Right atrium auricular region (tissue), 2 donors: ENCODE results near the gene COMTD1. TPM values are rescaled to one million over a fixed set of nuclear protein-coding genes. Genes with fewer than 3 reads are reported as not detected.
A peak's percentile ranks its signal among the peaks of the same experiment; 100 is the strongest.
"Not testable (repeated sequence)": the region's sequence is repeated elsewhere in the genome, so short reads cannot be mapped to it uniquely, and the experiment has no call there.

ENCODE experiments used
- DNase-seq: peaks from one replicate; pipeline ENCODE4 v3.0.0-alpha.2; 2019; ENCODE audit warnings: low spot score
- H3K27ac ChIP-seq, 2 donors: fragments of 200-600 bp; sonication (generic); 1 replicate in 1 of 2; 2 replicates in 1 of 2; pipeline ENCODE4 v1.5.1; 2016 to 2019
- H3K27me3 ChIP-seq, 2 donors: fragments of 200-600 bp; sonication (generic); one replicate each; pipeline versions ENCODE4 v1.5.1 to v1.6.0; 2017 to 2019
- H3K36me3 ChIP-seq: fragments of 200-600 bp; sonication (generic); one replicate; pipeline ENCODE4 v1.5.1; 2016
- H3K4me1 ChIP-seq, 2 donors: fragments of 200-600 bp; sonication (generic); one replicate each; pipeline versions ENCODE4 v1.5.1 to v1.6.0; 2017 to 2019
- H3K4me3 ChIP-seq, 2 donors: fragments of 200-600 bp; sonication (generic); 1 replicate in 1 of 2; 2 replicates in 1 of 2; pipeline ENCODE4 v1.5.1; 2017 to 2019; ENCODE audit warnings: mild to moderate bottlenecking in 1 of 2, moderate library complexity in 1 of 2
- H3K9me3 ChIP-seq, 2 donors: fragments of 200-600 bp; sonication (generic); one replicate each; pipeline ENCODE4 v1.5.1; 2019
- total RNA-seq, 2 donors: library from RNA; depleted of rRNA; stranded (reverse); fragments of >200 nt; gene quantifications; one replicate each; pipeline ENCODE4 v1.1.0, GENCODE V29; 2016
- TF ChIP-seq, protein P1 (sequence below), 2 donors: fragments of 200-600 bp; sonication (generic); IDR thresholded peaks; one replicate each; pipeline ENCODE4 v1.5.1; 2019; ENCODE audit warnings: antibody characterized with exemption in 2 of 2

The COMTD1 gene
- total RNA-seq, 2 donors from 2014 or later, result 44.1 to 52.4 TPM

DNA sequence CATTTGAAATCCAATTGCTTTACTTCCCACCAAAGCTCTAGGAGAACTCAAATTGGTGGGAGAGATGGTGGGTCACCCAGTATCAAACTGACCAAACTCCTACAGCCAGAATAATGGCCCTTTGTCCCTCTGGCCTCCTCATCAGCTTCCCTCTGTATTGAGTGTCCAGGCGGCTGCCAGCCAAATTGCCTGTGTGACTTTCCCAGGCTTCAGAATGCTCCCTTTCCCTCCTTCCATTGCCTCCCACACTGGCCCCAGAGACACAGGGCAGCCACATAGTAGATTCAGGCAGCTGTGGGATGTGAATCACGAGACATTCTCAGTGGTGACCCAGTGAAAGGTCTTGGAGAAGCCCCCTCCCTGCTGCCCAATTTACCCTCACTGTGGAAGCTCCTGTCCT, 37.9 kb downstream of the COMTD1 start:
- TF ChIP-seq, protein P1, sequence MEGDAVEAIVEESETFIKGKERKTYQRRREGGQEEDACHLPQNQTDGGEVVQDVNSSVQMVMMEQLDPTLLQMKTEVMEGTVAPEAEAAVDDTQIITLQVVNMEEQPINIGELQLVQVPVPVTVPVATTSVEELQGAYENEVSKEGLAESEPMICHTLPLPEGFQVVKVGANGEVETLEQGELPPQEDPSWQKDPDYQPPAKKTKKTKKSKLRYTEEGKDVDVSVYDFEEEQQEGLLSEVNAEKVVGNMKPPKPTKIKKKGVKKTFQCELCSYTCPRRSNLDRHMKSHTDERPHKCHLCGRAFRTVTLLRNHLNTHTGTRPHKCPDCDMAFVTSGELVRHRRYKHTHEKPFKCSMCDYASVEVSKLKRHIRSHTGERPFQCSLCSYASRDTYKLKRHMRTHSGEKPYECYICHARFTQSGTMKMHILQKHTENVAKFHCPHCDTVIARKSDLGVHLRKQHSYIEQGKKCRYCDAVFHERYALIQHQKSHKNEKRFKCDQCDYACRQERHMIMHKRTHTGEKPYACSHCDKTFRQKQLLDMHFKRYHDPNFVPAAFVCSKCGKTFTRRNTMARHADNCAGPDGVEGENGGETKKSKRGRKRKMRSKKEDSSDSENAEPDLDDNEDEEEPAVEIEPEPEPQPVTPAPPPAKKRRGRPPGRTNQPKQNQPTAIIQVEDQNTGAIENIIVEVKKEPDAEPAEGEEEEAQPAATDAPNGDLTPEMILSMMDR (IDR thresholded peaks at IDR 0.05), result no peak
- peak; percentile 36 for DNase-seq
- peaks cover 0 to 11% of the 10 kb centered on the region in 2 donors for H3K4me1 ChIP-seq
- no peak overlapping the region for H3K4me3 ChIP-seq
- no peaks in the 10 kb centered on the region for H3K9me3 ChIP-seq
- H3K27ac ChIP-seq, result no peak overlapping the region
- no peaks in the 10 kb centered on the region for H3K27me3 ChIP-seq
- H3K36me3 ChIP-seq, result no peaks in the 10 kb centered on the region

DNA sequence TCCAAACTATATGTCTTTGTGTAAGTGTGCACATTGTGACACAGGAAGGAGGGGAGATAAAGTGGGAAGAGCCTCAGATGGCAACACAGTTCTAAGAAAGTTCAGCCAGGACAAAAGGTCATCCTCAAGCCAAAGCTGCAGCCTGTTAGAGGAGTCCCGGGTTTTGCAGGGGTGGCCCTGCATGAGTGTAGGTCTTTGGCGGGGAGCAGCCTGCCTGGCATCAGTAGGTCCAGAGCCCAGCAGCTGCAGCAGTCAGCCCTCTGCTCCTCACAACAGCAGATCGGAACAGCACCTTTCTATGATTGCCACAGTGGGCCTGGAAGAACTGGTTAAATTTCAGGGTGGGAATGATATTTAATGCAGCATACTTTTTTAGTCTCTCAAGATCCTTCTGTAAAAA, 38.7 kb downstream of the COMTD1 start:
- TF ChIP-seq, protein P1 (IDR thresholded peaks at IDR 0.05), result no peak
- Histone ChIP-seq H3K27me3 (no peaks in the 10 kb centered on the region), H3K36me3 (no peaks in the 10 kb centered on the region), H3K4me3 (no peak overlapping the region), H3K9me3 (no peaks in the 10 kb centered on the region), H3K4me1 (peaks cover 0 to 11% of the 10 kb centered on the region in 2 donors), H3K27ac (no peak overlapping the region)
- DNase-seq, result peak; percentile 40

DNA sequence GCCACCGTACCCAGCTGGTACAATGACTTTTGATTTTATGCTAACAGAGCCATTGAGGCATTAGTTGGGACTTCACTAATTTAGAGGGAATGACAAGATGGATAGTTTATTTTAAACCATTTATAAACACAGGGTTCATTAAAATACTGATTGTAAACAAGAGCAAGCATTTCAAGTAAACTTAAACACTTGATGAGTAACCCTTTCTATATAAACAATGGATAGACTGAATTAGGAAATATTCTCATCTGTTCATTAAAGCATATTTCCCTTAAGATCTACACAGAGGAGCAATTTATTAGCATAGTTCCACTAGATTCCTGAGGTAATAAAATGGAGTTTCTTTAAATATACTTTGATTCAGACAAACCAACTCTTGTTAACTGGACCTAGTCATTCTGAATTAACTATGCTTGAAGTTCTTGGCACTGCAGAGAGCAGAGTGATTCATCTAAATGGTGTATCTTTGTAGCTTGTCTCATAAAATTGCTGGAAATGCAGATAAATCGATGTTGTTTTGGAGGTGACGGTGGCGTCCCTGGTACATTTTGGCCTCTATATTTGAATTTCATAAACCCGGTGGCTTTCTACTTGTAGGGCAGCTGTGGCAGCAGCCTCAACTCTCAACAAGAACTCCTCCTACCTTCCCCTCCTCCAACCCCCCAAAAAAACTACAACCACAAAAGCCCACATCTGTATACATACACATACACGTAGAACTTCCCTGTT, 40.6 kb downstream of the COMTD1 start:
- H3K9me3 ChIP-seq, result no peaks in the 10 kb centered on the region
- no peak overlapping the region for H3K27ac ChIP-seq
- no peaks in the 10 kb centered on the region for H3K36me3 ChIP-seq
- no peak overlapping the region for H3K4me3 ChIP-seq
- H3K27me3 ChIP-seq, result no peaks in the 10 kb centered on the region
- peaks cover 0 to 15% of the 10 kb centered on the region in 2 donors for H3K4me1 ChIP-seq
- DNase-seq, result no peak
- TF ChIP-seq, protein P1 (IDR thresholded peaks at IDR 0.05), result no peak

DNA sequence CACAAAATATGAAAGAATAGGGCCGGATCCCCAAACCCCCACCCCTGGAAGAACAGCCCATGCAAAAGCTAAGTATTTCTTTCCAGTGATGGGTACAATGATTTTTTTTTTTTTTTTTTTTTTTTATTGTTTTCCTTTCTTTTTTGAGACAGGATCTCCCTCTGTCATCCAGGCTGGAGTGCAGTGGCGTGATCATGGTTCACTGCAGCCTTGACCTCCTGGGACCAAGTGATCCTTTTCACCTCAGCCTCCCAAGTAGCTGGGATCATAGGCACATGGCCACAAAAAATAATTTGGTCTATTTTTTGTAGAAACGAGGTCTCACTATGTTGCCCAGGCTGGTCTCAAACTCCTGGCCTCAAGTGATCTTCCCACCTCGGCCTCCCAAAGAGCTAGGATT, 41.1 kb downstream of the COMTD1 start:
- not testable (repeated sequence) for H3K36me3 ChIP-seq, H3K27me3 ChIP-seq, H3K4me3 ChIP-seq, H3K9me3 ChIP-seq, H3K27ac ChIP-seq
- peak; percentile 36 for DNase-seq
- peaks cover 0 to 15% of the 10 kb centered on the region in 2 donors for H3K4me1 ChIP-seq

DNA sequence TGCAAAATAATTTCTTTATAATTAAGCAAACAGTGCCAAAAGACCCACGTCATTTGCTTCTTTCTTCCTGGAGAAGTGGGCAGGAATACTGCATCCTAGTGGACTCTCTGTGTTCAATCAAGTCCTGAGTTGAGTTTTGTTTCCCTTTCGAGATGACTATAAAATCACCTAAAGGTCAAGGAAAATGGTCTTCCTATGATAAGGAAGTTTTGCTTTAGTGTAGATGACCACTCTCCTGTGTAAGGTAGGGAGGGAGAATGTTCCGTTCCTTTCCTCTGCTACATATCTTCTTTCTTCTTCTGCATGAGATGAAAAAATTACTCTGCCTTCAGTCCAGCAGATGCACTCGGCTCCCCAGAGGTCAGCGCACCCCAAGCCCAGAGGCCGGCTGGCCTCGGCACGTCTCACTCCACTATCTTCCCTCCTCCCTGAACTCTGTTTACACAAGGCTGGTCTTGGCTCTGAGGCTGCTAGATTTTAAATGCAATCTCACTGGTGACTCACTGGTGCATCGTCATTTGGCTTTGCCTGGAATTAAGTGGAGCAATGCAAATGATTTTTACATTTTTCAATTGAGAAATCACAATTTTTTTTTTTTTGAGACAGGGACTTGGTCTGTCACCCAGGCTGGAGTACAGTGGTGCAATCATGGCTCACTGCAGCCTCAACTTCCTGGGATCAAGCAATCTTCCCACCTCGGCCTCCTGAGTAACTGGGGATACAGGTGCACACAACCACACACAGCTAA, 43.8 kb downstream of the COMTD1 start:
- Histone ChIP-seq H3K9me3 (no peaks in the 10 kb centered on the region), H3K36me3 (no peaks in the 10 kb centered on the region), H3K27me3 (no peaks in the 10 kb centered on the region), H3K27ac (peak overlapping the region; percentile 32 to 46), H3K4me3 (no peak overlapping the region), H3K4me1 (peaks cover 0 to 15% of the 10 kb centered on the region in 2 donors)
- TF ChIP-seq, protein P1 (IDR thresholded peaks at IDR 0.05), result no peak
- DNase-seq, result peak; percentile 85

DNA sequence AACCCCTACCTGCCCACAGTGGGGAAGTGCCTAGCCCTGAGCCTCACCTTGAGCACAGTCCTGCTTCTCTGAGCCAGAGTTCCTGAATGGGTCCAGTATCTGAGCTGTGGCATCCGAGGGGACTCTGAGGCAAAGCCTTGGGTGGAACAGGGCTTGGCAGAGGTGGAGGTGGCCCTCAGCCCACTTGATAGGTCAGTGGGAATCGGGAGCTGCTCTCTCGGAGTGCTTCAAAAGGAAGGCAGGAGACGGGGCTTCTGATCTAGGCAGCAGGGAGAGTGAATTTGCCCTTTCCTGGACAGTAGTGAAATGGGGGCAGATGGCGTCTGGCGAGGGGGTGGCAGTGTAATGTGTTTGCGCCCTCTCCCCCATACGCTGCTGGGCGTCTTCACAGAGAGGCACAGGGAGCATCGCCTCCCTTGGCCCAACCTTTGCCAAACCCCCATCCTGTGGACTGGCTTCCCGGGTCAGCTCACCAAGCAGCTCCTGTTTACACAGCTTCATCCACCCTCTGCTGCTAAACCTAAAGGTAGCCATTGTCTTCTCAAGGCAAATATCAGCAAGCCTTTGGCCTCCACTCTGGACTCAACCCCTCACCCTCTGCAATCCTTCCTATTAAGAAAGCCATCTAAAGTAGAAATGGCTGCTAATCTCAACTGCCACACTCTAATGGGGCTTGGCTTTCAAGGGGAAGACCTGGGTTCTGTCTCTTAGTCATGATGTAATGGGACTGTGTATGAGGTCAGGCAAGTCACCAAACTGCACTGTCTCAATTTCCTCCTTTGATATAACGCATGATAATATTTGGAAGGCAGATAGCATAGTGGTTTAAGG, 46.3 kb downstream of the COMTD1 start:
- H3K36me3 ChIP-seq, result no peaks in the 10 kb centered on the region
- H3K27me3 ChIP-seq, result no peaks in the 10 kb centered on the region
- TF ChIP-seq, protein P1 (IDR thresholded peaks at IDR 0.05), result no peak
- H3K27ac ChIP-seq, result no peak overlapping the region
- peaks cover 0 to 31% of the 10 kb centered on the region in 2 donors for H3K4me1 ChIP-seq
- no peaks in the 10 kb centered on the region for H3K9me3 ChIP-seq
- DNase-seq, result peak; percentile 48
- no peak overlapping the region for H3K4me3 ChIP-seq

DNA sequence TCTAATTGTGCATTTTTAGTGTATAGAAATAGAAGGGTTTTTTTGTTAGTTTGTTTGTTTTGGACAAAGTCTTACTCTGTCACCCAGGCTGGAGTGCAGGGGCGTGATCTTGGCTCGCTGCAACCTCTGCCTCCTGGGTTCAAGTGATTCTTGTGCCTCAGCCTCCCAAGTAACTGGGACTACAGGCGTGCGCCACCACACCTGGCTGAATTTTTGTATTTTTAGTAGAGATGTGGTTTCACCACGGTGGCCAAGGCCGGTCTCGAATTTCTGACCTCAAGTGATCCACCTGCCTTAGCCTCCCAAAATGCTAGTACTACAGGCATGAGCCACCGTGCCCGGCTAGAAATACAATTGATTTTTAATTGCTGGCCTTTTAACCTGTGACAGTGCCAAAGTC, 47.2 kb downstream of the COMTD1 start:
- not testable (repeated sequence) for H3K4me3 ChIP-seq, H3K36me3 ChIP-seq, H3K27me3 ChIP-seq, H3K9me3 ChIP-seq
- DNase-seq, result peak; percentile 28
- peaks cover 0 to 31% of the 10 kb centered on the region in 2 donors for H3K4me1 ChIP-seq
- peak overlapping the region in 1 of 2 donors; percentile 22 for H3K27ac ChIP-seq
